SK-N-SH treated with all-trans-retinoic acid at 6 μM for 48 hours (cell line): Measurements from ENCODE around the gene SORL1.
A peak's percentile ranks its signal among the peaks of the same experiment; 100 is the strongest.

Experiments
- ATAC-seq: fragments of 200-7000 bp; cut with Tn5 transposase; 3 replicates; pipeline ENCODE4 v1.9.1; 2020; ENCODE audit warnings: mild to moderate bottlenecking, moderate library complexity
- ARNTL ChIP-seq: fragments of 450-650 bp; formaldehyde crosslinking; IDR thresholded peaks from 2 replicates; pipeline ENCODE4 v1.5.0; 2020; ENCODE audit warnings: low read depth, mild to moderate bottlenecking, moderate library complexity, borderline replicate concordance
- BACH2 ChIP-seq: fragments of 250-450 bp; sonication (Bioruptor Pico); IDR thresholded peaks from 2 replicates; pipeline ENCODE4 v1.9.0; 2021; ENCODE audit warnings: mild to moderate bottlenecking, borderline replicate concordance
- CREB5 ChIP-seq: fragments of 250-450 bp; sonication (Bioruptor Pico); IDR thresholded peaks from 2 replicates; pipeline ENCODE4 v1.5.1; 2020; ENCODE audit warnings: low read depth, mild to moderate bottlenecking, moderate library complexity
- CSDC2 ChIP-seq: fragments of 250-450 bp; sonication (Bioruptor Pico); IDR thresholded peaks from 2 replicates; pipeline ENCODE4 v1.5.0; 2020; ENCODE audit warnings: mild to moderate bottlenecking, moderate library complexity
- CSRNP3 ChIP-seq: fragments of 250-450 bp; sonication (Bioruptor Pico); IDR thresholded peaks from 2 replicates; pipeline ENCODE4 v1.5.1; 2021; ENCODE audit warnings: mild to moderate bottlenecking, moderate library complexity
- ESRRG ChIP-seq: fragments of 250-450 bp; sonication (Bioruptor Pico); IDR thresholded peaks from 2 replicates; pipeline ENCODE4 v1.6.1; 2021; ENCODE audit warnings: mild to moderate bottlenecking
- GLIS3 ChIP-seq: fragments of 250-450 bp; sonication (Bioruptor Pico); IDR thresholded peaks from 2 replicates; pipeline ENCODE4 v1.5.0; 2020; ENCODE audit warnings: mild to moderate bottlenecking, moderate library complexity
- ISL1 ChIP-seq: fragments of 250-450 bp; sonication (Bioruptor Pico); IDR thresholded peaks from 2 replicates; pipeline ENCODE4 v2.1.2; 2022; ENCODE audit warnings: mild to moderate bottlenecking, moderate library complexity
- POU6F1 ChIP-seq: fragments of 250-450 bp; sonication (Bioruptor Pico); IDR thresholded peaks from 2 replicates; pipeline ENCODE4 v1.8.0; 2021; ENCODE audit warnings: low read depth, mild to moderate bottlenecking, moderate library complexity, borderline replicate concordance
- PPARA ChIP-seq: fragments of 250-450 bp; sonication (Bioruptor Pico); IDR thresholded peaks from 2 replicates; pipeline ENCODE4 v1.5.0; 2020; ENCODE audit warnings: mild to moderate bottlenecking, borderline replicate concordance
- RARB ChIP-seq: fragments of 250-450 bp; sonication (Bioruptor Pico); IDR thresholded peaks from 2 replicates; pipeline ENCODE4 v1.8.0; 2021; ENCODE audit warnings: mild to moderate bottlenecking, moderate library complexity
- SNAI2 ChIP-seq: fragments of 250-450 bp; sonication (Bioruptor Pico); IDR thresholded peaks from 2 replicates; pipeline ENCODE4 v1.5.0; 2020; ENCODE audit warnings: mild to moderate bottlenecking, moderate library complexity
- TCF4 ChIP-seq: fragments of 250-450 bp; sonication (Bioruptor Pico); IDR thresholded peaks from 2 replicates; pipeline ENCODE4 v1.8.0; 2021; ENCODE audit warnings: mild to moderate bottlenecking, moderate library complexity, borderline replicate concordance
- TOX ChIP-seq: fragments of 250-450 bp; sonication (Bioruptor Pico); IDR thresholded peaks from 2 replicates; pipeline ENCODE4 v1.8.0; 2021; ENCODE audit warnings: mild to moderate bottlenecking, moderate library complexity, borderline replicate concordance
- TSHZ2 ChIP-seq: fragments of 250-450 bp; sonication (Bioruptor Pico); IDR thresholded peaks from 2 replicates; pipeline ENCODE4 v1.5.0; 2020; ENCODE audit warnings: mild to moderate bottlenecking, moderate library complexity
- ZC3H10 ChIP-seq: fragments of 250-450 bp; sonication (Bioruptor Pico); IDR thresholded peaks from 2 replicates; pipeline ENCODE4 v1.5.1; 2021; ENCODE audit warnings: mild to moderate bottlenecking, moderate library complexity
- ZFP3 ChIP-seq: fragments of 250-450 bp; sonication (Bioruptor Pico); IDR thresholded peaks from 2 replicates; pipeline ENCODE4 v1.5.0; 2020; ENCODE audit warnings: mild to moderate bottlenecking, moderate library complexity
- ZFP30 ChIP-seq: fragments of 450-650 bp; formaldehyde crosslinking; IDR thresholded peaks from 2 replicates; pipeline ENCODE4 v1.5.0; 2022; ENCODE audit warnings: mild to moderate bottlenecking, moderate library complexity
- ZNF565 ChIP-seq: fragments of 450-650 bp; formaldehyde crosslinking; conservative IDR thresholded peaks from 2 replicates; pipeline ENCODE4 v1.5.0; 2020; ENCODE audit warnings: low read depth, mild to moderate bottlenecking, moderate library complexity
- ZNF70 ChIP-seq: fragments of 450-650 bp; formaldehyde crosslinking; IDR thresholded peaks from 2 replicates; pipeline ENCODE4 v1.5.0; 2020; ENCODE audit warnings: mild to moderate bottlenecking, moderate library complexity
- ZNF8 ChIP-seq: fragments of 450-650 bp; formaldehyde crosslinking; IDR thresholded peaks from 2 replicates; pipeline ENCODE4 v1.5.0; 2020; ENCODE audit warnings: mild to moderate bottlenecking, moderate library complexity

Gene SORL1

GRCh38 chr11:121538054-121538453 lies 85.9 kb downstream of the SORL1 start:
- TF ChIP-seq ZNF565 (CRISPR knock-in tag) (no peak), CSRNP3 (CRISPR knock-in tag) (no peak), ZNF70 (CRISPR knock-in tag) (no peak), BACH2 (CRISPR knock-in tag) (no peak), CSDC2 (CRISPR knock-in tag) (no peak), ZC3H10 (CRISPR knock-in tag) (no peak), POU6F1 (CRISPR knock-in tag) (no peak), GLIS3 (CRISPR knock-in tag) (no peak), CREB5 (CRISPR knock-in tag) (no peak), ZNF8 (CRISPR knock-in tag) (no peak), ARNTL (CRISPR knock-in tag) (no peak), SNAI2 (no peak), TOX (CRISPR knock-in tag) (no peak), ESRRG (CRISPR knock-in tag) (no peak), RARB (CRISPR knock-in tag) (no peak)
- no peak for ATAC-seq

- no peak for ATAC-seq
- TF ChIP-seq GLIS3 (CRISPR knock-in tag) (no peak), TCF4 (CRISPR knock-in tag) (peak; percentile 36; the same call in 1 of the 2 replicates)
Measured at GRCh38 chr11:121539000-121539399, 86.9 kb downstream of the SORL1 start.

GRCh38 chr11:121540627-121541026 lies 88.5 kb downstream of the SORL1 start:
- TF ChIP-seq ARNTL (CRISPR knock-in tag): no peak
- TF ChIP-seq GLIS3 (CRISPR knock-in tag): no peak
- TF ChIP-seq CSRNP3 (CRISPR knock-in tag): no peak
- no peak for TF ChIP-seq ISL1
- no peak for TF ChIP-seq ESRRG (CRISPR knock-in tag)
- no peak for TF ChIP-seq CREB5 (CRISPR knock-in tag)
- no peak for TF ChIP-seq BACH2 (CRISPR knock-in tag)
- no peak for TF ChIP-seq PPARA (CRISPR knock-in tag)
- no peak for TF ChIP-seq ZNF565 (CRISPR knock-in tag)
- peak; percentile 64 for ATAC-seq

GRCh38 chr11:121543836-121544380 lies 91.8 kb downstream of the SORL1 start:
- ATAC-seq: no peak
- TF ChIP-seq ZFP30 (CRISPR knock-in tag) (no peak), CSRNP3 (CRISPR knock-in tag) (no peak), SNAI2 (no peak), ZNF565 (CRISPR knock-in tag) (no peak), TCF4 (CRISPR knock-in tag) (no peak), RARB (CRISPR knock-in tag) (no peak), ZC3H10 (CRISPR knock-in tag) (no peak), PPARA (CRISPR knock-in tag) (no peak), ZFP3 (CRISPR knock-in tag) (no peak), CREB5 (CRISPR knock-in tag) (no peak), CSDC2 (CRISPR knock-in tag) (no peak), ZNF8 (CRISPR knock-in tag) (no peak), GLIS3 (CRISPR knock-in tag) (no peak), TSHZ2 (CRISPR knock-in tag) (no peak)
